ELR (cell line): ENCODE data around the gene GPATCH4.
"Not testable (repeated sequence)": the region's sequence is repeated elsewhere in the genome, so short reads cannot be mapped to it uniquely, and the experiment has no call there.

Experiments
- DNase-seq: peaks from one replicate; pipeline ENCODE4 v3.0.0-alpha.2; 2015; ENCODE audit warnings: low read depth

The GPATCH4 gene

DNA sequence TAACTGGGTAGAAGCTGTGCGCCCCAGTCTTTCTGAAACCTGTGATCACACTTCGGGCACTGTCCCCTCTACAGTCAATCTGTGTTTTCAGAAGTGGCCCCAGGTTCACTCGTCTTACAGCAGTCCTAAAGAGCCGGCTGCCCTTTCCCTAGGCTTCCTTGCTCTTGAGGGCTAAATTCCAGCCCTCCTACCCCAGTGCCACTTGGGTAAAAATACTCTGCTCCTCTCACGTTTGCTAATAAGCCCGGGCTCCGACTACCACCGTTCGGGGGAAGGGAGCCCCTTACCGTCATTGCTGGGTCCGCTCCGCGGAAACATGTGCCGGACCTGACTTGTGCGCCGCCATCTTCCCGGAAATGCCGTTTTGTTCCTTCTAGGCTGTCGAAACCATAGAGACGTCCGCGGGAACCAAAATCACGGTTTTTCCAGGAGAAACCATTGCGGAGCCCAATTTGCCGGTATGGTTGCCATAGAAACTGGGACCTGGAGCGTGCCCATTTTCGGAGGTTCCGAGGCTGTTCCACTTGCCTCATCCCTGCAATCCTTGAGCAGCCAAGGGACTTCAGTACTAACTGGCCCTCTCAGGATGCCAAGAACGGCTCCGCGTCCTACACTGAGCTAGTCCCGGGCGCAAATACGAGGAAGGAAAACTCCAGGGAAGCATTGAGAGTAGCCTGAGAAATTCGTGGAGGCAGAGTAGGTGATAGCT lies at the start of gene GPATCH4:
TSS of gene GPATCH4 (minus strand) at position 358 of the 709 bp plus-strand sequence.
- peak; percentile 95 for DNase-seq

DNA sequence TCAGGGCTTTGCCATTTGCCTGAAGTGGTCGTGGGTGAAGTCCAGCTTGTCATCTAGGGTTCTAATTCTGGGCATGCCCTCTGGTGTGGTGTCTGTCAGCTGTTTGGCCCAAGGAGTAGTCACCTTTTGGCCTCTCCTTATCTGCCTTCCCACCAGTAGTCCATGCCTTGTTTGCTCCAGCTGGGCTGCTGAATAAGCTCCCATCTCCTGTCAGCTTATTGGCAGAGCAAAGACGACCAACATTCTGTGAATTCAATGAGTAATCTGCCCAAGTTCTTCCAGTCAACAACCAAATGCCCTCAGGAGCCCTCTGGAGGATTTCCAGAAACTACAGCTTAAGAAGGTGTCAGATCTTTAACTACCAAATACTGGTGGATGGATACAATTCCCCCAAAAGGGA lies 47.7 kb upstream of the GPATCH4 start:
- peak; percentile 54 for DNase-seq

DNA sequence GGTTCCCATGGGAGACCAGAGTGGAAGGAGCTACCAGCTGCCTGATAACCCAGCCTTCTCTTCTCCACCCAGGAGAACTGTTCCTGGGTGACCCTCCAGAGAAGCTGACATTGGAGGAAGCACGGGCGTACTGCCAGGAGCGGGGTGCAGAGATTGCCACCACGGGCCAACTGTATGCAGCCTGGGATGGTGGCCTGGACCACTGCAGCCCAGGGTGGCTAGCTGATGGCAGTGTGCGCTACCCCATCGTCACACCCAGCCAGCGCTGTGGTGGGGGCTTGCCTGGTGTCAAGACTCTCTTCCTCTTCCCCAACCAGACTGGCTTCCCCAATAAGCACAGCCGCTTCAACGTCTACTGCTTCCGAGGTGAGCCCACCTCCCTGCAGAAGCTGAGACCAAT lies 47.2 kb upstream of the GPATCH4 start:
- no peak for DNase-seq

DNA sequence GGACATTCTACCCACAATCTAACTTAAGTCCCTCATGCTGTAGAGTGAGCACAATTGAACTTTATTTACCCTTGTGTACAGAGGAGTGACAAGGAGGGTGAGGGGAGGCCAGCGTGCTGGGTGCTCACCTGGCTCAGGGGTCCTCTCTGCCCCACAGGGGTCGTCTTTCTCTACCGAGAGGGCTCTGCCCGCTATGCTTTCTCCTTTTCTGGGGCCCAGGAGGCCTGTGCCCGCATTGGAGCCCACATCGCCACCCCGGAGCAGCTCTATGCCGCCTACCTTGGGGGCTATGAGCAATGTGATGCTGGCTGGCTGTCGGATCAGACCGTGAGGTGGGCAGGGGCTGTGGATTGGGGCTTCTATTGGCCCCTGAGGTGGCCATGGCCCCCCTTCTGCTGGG lies 46.1 kb upstream of the GPATCH4 start:
- DNase-seq, result no peak

DNA sequence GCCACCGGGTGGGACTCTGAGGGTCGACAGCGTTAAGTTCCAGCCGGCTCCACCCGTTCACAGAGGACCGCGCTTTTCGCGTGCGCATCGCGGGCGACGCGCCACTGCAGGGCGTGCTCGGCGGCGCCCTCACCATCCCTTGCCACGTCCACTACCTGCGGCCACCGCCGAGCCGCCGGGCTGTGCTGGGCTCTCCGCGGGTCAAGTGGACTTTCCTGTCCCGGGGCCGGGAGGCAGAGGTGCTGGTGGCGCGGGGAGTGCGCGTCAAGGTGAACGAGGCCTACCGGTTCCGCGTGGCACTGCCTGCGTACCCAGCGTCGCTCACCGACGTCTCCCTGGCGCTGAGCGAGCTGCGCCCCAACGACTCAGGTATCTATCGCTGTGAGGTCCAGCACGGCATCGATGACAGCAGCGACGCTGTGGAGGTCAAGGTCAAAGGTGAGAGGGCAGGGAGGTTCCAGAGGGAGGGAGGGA lies 45.5 kb upstream of the GPATCH4 start:
- no peak for DNase-seq

DNA sequence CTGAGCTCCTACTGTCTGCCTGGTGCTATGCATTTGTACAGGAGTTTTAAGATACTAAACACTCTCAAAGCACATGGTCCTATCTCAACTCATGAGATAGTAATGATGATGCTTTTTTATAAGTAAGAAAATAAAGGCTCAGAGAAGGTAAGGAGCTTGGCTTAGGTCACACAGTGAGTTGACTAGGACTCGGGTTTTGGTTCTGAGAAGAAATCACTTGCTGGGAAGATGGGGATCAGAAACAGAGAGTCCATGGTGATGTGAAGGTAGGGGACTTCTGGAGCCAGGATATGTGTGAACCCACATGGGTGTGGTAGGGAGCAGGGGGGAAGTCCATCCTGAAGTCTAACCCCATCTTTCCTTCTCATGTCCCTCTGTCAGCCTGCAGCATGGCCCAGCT lies 44.4 kb upstream of the GPATCH4 start:
- no peak for DNase-seq

DNA sequence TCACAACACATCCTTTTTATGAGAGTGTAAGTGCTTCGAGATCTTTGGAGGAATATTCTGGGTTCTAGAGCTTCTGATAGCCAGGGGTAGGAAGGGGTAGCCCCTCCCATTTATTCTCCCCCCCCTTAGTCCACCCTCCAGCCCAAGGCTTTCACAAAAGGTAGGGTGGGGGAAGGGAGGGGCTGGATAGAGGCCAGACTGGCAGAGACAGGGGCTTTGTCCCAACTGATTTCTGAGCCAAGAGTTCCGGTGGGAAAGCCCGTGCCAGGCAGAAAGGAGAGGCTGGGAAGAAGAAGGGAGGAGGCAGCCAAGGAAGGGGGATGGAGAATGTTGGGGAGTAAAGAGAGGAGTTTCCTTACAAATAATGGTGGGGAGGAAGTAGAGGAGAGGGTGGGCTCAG lies 43.8 kb upstream of the GPATCH4 start:
- no peak for DNase-seq

DNA sequence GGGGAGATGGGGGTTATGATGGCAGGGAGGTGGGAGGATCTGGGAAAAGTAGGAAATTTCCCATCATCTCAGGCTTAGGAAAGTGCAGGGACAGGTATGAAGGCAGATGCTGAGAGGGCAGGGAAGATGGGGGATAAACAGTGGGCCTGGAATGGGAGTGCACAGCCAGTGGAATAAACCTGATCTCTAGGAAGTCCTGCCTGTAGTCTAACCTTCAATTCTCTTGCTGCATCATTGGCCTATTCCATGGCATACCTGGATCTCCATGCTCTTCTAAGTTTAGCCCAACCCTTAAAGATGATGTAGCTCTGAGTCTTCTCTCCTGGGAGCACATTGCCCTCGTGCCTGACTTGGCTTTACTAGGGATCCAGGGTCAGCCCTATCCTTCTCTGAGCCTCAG lies 43.4 kb upstream of the GPATCH4 start:
- DNase-seq, result no peak

DNA sequence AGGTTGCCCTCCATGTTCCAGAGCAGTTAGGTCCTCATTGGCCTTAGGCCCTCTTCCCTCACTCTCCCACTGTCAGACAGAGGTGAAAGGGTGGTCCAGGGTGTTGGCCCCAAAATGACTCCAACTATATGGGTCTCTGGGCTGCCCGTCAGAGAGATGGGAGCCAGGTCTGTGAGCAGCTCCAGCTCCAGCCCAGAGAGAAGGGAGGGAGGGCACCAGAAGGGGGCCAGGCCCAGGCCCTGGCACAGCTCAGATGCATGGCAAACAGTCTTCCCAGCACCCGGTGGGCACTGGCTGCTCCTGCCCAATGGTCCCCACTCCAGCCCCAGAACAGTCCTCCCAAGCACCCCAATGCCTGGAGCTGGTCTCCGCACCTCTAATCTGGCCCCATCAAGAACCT lies 42.9 kb upstream of the GPATCH4 start:
- DNase-seq, result no peak

DNA sequence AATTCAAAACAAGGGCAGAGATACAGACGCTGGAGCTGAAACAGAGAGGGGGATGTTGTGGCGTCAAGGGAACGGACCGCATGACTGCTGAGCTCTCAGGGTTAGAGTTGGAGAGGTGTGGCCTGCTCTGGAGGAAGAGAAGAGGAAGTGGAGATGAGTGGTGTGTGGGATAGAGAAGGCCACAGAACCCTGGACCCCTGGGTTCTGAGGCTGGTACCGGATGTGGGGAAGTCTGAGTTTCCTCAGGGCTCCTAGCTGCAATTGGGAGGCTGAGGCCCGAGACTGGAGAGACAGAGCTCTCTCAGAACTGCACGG lies 42.5 kb upstream of the GPATCH4 start:
- DNase-seq, result no peak

DNA sequence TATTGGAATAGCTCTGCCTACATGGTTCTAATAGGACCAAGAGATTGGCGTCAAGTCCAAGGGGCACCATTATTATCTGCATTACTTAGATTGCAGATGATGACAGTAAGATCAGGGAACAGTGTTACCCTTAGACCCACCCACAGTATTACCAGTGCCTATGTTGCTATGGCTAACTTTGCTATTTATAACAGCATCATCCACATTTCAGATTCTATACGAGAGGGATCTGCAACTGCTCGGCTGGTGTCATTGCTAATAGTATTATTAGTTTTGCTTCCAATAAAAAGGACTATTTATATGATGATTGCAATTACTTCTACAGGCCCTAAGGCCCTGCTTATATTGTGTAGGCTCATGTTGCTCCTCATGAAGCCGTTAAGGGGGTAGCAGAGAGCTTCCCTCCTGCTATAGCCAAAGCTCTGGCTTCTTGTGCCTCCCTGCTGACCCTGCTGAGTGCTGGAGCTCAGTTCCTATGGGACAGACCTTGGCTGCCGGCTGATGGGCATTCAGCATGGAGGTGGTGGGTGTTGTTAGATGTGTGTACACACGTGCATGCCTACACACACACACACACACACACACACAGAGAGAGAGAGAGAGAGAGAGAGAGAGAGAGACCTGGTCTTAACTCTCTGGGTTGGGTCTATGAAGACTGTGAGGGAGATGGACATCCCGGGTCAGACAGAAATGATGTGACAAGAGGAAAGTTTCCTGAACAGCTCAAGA lies 41.9 kb upstream of the GPATCH4 start:
- no peak for DNase-seq

DNA sequence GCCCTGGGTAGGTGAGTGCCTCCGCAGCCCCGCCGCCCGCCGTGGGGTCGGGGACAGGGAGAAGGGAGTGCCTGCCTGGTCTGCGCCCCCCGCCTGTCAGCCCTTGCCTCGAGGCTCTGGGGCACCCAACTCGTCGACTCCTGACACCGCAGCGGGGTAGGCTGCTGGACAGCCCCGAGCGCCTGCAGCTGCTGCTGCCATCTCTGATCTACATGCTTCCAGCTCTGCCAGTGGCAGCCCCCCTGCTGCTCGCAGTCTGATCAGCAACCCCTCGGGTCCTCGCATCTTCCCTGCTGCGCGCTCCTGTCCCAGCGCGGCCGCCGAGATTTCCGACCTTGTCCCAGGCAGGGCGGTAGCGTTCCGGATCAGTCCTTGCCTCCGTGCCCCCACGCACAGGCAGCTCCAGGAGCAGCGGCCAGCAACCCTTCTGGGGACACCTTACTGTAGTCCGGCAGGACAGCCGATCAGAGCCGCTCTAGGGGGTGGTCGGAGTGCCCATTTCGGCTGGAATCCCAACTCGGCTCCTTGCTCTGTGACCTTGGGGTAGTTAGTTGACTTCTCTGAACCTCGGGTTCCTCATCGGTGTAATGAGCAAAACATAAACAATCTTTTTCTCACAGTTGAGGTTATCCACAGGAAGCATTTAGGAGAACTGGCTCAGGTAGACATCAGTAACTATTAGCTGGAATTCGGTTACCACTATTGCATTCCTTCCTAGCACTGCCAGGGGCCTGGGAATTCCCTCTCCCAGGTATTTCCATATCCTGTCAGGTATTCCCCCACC lies 41.2 kb upstream of the GPATCH4 start:
- DNase-seq, result no peak

DNA sequence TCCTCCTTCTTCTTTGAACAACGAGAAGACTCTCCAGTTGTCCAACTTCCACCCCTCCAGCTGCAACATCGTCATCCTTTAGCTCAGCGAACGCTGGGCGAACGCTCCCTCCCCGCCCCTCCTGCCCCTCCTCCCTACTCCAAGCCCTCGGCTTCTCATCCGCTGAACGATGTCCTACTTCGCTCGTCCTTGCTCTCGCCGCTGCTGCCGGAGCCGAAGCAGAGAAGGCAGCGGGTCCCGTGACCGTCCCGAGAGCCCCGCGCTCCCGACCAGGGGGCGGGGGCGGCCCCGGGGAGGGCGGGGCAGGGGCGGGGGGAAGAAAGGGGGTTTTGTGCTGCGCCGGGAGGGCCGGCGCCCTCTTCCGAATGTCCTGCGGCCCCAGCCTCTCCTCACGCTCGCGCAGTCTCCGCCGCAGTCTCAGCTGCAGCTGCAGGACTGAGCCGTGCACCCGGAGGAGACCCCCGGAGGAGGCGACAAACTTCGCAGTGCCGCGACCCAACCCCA lies 40.5 kb upstream of the GPATCH4 start, which contains the start of gene BCAN:
TSS of gene BCAN (plus strand) at position 357 of the 504 bp plus-strand sequence. CDS start 3,938 bp downstream, outside the sequence.
- no peak for DNase-seq

DNA sequence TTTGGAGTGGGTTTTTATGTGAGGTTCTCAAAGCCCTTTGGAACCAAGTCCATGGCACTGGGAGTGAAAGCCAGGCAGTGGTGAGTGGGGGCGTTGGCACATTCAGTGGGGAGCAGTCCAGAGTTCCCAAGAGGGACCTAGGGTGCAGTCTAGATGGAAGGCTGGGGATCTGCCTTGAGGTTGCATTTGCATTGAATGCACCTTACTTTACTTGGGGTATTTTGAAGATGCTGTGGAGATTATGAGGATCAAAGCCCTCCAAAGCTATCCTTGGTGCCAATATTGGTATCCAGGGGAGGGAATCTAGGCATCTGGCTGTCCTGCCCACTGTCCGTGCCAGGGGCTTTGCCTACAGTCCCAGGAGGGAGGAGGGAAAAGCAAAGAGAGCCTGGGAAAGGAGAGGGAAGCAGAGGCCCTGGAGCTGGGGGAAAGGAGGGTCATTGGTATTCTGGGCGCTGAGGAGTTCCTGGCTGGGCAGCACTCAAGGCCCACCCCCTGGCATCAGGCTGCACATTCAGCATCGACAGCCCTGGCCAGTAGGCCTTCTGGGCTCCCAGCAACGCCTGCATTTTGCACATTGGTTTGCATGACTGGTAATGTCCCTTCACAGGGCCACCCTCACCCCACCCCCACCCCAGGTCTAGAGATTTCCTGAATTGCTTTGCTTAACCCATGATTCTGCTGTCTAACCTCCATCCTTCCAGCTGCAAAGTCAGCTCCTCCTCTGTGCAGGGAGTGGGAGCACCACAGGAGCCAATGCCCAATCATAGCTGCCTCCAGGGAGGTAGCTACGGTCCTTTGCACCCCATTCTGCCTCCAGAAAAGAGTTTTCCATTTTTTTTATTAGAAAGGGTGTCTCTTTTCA lies 39.8 kb upstream of the GPATCH4 start:
- no peak for DNase-seq

DNA sequence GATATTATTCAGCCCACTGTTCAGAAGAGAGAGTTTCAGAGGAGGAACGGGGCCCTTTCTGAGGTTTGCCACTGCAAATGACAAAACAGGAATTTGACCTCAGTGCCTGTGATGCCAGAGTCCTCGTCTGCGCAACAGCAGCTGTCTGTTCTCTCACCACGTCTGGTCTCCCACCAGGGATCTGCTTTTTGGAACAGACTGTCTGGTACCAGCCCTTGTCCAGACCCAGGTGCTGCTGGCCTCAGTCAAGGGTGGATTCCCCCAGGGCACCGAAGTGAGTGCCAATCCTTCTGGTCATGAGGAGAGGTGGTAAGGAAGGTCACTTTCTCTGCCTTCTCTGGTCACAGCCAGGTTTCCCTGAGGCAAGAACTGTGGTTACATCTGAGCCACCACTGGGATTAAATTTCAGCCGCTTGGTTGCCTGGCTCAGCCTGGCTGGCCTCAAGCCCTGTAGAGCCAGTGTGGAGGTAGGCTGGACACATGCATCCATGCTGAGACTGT lies 38.4 kb upstream of the GPATCH4 start:
- peak; percentile 63 for DNase-seq

DNA sequence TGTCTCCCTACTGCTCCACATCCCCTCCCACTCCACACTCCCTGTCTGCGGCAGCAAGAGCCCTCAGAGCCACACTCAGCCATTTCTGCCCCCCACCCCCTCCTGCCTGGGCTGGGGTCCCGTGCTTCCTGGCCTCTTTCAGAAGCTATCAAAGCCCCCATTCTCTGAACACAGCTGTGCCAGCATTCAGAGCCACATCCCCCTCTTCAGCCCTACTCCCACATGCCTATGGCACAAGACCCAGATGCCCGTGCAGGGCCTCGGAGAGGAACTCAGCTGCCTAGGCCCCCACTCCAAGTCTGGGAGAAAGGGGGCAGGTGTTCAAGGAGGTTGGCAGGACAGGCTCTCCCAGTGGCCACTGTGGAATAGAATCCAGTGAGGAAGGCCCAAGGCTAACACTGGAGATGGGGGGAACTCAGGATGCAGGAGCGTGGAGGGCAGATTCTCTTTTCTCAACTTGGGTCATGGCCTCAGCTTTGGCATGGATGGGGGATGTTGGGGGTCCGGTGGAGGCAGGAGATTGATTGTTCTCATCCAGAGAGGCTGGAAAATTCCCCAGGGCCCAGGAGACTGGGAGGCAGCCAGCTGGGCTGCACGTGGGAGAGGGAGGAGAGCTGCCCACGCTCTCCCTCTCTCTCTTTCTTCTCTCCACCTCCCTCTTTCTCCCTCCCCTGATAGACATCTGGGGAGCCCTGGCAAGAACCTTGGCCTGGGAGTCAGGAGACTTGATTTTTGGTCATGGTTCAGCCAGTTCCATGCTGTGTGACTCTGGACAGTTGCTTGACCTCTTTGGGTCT lies 37.1 kb upstream of the GPATCH4 start:
- no peak for DNase-seq

DNA sequence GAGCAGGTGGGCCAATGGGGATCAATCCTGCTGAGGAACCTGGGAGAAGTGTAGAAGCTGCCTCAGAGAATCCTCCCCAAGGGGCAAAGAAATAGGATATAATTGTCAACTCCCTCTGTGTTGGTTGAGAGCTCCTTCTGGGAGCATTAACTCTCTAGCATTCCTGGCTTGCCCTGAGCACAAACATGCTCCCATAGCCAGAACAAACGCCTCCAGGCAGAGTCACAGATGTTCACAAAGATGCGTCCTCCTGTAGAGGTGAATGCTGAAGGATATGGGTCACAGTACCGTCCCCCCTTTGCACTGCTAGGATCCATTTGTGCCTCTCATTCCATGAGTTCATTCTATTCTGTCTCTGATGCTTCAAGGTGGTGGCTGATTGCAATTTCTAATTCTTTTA lies 31.1 kb upstream of the GPATCH4 start:
- no peak for DNase-seq

DNA sequence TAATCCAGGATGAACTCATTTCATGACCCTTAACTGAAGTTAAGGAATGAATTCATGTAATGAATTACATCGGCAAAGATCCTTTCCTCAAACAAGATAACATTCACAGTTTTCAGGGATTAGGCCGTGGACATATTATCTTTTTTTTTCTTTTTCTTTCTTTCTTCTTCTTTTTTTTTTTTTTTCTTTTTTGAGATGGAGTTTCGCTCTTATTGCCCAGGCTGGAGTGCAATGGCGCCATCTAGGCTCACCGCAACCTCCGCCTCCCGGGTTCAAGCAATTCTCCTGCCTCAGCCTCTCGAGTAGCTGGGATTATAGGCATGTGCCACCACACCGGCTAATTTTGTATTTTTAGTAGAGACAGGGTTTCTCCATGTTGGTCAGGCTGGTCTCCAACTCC lies 29.9 kb upstream of the GPATCH4 start:
- DNase-seq, result not testable (repeated sequence)

DNA sequence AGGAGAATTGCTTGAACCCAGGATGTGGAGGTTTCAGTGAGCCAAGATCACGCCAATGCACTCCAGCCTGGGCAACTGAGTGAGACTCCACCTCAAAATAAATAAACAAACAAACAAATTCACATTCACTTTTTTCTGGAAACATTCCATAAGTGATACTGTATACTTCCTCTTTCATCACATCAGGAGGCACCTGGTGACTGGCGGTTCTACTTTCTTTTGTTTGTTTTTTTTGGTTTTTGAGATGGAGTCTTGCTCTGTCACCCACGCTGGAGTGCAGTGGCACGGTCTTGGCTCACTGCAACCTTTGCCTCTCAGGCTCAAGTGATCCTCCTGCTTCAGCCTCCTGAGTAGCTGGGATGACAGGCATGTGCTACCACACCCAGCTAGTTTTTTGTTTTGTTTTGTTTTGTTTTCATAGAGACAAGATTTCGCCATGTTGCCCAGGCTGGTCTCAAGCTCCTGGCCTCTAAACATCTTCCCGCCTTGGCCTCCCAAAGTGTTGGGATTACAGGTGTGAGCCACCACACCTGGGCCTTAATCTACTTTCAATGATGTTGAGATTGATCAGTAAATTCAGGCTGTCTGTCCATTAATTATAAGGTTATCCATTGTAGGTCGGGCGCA lies 28.7 kb upstream of the GPATCH4 start:
- DNase-seq, result no peak

DNA sequence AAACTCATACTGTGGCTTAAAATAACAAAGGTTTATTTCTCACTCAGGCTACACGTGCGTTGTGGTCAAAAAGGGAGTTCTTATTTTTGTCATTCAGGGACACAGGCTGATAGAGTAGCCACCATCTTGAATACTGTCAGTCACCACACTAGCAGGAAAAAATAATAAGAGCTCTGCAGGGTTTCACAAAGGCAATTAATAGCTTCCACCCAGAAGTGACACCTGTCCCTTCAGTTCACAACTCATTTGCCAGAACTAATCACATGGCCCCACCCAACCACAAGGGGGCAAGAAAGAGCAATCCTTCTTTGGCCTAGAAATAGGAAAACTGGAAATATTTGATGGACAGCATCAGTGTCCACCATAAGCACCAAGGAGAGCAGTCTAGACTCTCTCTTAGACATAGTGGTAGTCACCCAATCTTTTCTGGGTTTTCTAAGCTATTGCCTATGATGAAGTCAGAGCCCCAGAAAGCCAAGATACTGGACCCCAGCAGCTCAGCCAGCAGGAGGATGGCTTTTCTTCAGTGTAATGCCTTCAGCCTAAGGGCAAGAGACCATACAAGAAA lies 26.1 kb upstream of the GPATCH4 start:
- peak; percentile 73 for DNase-seq
